ENCODE results near the gene VTI1A.

Gene VTI1A

DNA sequence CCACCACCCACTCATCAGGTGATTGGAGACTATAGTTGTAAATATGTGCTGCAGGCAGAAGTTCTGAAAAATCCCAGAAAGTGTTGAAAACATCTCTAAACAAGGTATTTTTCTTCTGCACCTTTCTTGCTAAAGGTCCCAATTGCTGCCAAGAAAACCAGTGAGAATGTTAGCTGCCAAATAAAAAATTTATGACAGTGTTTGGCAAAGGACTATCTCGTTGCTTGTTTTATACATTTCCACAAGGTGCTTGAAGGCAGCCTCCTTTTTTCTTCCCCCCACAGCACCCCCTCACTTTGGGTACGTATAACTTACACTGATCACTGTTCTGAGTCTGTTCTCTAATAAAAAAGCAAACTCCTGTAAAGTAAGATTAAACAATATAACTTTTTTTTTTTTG lies 344.4 kb downstream of the VTI1A start:
- FAIRE-seq, result no peak

- no peak for FAIRE-seq
Observed at GRCh38 chr10:112792487-112793201, 345.6 kb downstream of the VTI1A start.

GRCh38 chr10:112793202-112793921 lies 346.3 kb downstream of the VTI1A start:
- peak; percentile 81 for FAIRE-seq

DNA sequence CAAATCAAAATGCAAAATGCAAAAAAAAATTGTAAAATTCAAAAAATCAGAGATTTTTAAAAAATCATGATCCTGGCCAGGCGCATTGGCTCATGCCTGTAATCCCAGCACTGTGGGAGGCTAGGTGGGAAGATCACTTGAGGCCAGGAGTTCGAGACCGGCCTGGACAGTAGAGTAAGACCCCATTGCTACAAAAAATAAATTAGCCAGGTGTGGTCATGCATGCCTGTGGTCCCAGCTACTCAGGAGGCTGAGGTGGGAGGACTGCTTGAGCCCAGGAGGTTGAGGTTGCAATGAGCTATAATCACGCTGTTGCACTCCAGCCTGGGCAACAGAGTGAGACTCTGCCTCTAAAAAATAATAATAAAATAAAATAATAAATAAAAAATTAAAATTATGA lies 347.2 kb downstream of the VTI1A start:
- no peak for FAIRE-seq

- FAIRE-seq, result no peak
Observed at GRCh38 chr10:112795067-112795466, 348.1 kb downstream of the VTI1A start.

DNA sequence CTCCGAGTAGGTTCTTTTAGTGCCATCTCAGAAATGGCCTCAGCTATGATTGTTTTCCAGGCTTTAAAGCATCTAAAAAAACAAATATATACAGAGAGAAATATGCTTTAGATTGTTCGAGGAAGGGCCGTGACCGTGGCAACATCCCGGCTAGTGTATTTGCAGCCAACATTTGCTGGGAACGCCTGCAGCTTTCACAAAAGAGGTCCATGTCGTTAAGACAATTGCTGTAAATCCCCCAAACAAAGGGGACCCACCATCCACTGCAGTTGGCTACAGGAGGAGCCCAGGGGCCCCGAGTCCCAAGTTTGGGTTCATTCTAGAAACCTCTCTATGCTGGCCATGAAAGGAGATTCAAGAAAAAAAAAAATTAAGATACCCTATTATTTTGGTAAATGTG lies 350.2 kb downstream of the VTI1A start:
- FAIRE-seq, result no peak

DNA sequence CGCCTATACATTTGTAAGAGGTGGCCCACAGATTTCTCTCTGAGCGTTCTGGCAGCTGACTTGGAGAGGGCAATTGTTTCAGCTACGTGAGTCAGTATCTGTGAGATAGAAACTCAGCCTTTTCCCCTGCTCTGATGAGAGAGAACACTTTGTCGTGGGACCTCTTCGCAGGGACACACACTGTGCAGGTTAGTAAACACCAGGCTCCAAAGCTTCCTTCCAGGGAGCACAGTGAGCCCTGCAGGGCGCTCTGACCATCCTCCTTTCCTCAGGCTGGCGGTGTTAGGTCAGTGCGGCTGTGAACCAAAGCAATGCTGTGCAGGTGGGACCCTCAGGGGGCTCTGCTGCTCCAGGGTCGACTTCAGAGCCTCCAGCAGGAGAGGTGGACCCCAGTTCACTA lies 350.8 kb downstream of the VTI1A start:
- no peak for FAIRE-seq

DNA sequence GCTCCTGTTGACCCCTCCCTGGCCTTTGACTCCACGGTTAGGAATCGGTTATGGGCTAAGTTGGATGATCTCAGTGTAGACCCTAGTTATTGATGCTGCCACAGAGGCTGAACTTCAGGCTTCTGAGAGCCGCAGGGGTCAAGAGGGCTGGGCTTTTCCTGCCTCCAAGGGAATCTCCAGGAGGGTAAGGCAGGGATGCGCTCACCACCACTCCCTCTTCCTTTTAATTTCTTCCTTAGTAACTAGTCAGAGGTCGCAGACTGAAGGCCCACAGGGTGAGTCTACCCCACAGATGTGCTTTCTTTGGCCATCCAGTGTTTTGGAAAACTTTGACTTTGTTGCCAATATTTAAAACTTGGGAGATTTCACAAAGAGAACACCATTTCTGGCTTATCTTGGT lies 352.0 kb downstream of the VTI1A start:
- no peak for FAIRE-seq

DNA sequence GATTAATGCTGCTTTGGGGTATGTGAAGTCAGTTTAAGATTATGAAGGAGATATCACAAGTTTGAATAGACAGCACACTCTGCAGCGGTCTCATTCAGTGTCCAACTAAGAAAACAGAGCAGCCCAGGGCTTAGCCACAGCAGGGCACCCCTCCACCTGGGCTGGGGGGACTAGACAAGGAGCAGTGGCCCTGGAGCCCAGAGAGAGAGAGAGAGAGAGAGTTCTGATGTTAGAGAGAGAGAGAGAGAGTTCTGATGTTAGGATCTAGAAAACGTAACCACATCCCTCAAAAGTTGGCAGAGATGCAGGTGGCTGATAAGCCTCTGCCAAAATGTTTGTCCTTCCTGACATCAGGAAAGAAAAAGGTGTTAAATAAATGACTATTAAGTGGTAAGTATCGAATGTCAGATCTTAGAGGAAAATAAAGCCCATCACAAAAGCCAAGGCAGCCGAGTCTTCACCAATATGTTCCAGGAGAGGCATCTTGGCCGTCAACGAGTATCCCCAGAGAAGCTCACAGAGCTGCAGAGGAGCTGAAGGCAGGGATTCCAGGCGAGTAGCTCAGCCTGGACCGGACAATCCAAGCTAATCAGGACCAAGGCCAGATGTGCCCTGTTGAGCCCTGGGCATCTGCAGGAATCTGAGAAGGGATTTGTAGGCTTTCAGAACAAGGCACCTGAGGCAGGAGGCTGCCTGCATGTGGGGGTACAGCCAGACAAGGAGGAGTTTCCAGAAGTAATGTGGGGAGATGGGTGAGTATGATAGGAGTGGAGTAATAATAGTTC lies 352.9 kb downstream of the VTI1A start:
- no peak for FAIRE-seq

- no peak for FAIRE-seq
Observed at GRCh38 chr10:112801004-112801403, 354.0 kb downstream of the VTI1A start.

DNA sequence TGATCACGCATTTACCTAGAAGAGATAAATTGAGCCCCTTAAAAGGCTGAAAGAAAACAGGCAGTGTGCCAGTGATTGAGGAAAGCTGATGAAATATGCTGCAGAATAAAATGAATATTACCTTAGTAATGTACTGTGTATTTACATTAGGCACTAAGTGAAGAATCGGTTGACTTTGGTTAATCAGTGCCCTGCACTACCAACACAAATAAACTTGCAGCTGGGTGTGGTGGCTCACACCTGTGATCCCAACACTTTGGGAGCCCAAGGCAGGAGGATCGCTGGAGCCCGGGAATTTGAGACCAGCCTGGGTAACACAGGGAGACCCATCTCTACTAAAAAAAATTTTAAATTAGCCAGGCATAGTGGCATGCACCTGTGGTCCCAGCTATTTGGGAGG lies 354.7 kb downstream of the VTI1A start:
- FAIRE-seq, result no peak

DNA sequence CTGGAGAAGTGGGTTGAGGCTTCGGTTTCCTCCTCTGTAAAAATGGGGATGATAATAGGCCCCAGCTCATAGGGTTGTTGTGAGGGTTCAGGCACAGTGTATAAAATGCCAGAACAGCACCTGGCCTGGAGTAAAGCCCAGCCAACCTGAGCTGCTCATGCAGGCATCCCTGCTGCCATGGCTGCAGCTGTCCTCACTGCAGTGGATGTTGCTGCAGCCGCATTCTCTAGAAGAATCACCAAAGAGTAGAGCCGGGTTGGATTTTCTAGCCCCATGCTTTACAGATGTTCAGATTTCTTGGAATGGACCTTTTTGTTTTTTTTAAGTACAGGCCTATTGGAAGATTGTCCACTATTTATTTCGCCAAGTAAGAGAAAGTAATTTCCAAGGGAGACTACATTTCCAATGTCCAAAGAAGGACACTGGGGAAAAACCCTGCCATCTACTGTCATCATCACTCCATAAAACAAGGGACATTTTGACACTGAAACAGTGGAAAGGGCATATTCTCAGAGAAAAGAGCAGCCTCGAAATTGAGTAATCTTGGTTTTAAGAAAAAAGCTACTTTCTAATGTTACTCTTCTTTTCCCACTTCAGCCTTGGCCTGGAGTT lies 355.5 kb downstream of the VTI1A start:
- FAIRE-seq, result no peak

DNA sequence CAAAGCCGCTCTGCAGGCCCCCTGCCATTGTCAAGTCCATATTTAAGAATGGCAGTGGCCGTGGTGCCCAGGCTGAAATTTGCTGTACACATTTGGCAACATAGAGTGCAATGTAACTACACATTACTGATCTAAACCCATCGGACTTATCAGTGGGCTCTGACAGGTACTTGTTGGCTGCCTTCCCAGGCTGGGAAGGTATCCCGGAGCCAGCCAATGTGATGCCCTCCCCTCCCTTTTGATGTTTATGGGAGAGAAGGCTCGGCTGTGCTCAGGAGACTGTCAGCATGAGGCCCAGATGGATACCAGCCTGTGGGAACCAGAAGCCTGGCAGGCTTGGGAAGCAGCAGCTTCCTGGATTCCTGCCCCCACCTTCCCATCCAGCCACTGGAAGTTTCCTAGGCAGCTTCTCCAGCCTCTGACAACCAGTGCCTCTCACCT lies 357.0 kb downstream of the VTI1A start:
- FAIRE-seq, result no peak

DNA sequence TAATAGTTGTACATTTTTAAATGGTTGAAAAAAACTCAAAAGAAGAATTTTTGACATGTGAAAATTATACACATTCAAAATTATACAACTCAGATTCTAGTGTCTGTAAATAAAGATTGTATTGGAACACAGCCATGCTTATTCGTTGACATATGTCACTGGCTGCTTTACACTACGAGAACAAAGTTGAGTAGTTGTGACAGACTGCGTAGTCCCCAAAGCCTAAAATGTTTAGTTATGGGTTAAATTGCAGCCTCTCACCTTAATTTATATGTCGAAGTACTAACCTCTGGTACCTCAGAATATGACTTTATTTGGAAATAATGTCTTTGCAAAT lies 358.2 kb downstream of the VTI1A start:
- FAIRE-seq, result no peak

- FAIRE-seq, result no peak
Observed at GRCh38 chr10:112805701-112806100, 358.7 kb downstream of the VTI1A start.

DNA sequence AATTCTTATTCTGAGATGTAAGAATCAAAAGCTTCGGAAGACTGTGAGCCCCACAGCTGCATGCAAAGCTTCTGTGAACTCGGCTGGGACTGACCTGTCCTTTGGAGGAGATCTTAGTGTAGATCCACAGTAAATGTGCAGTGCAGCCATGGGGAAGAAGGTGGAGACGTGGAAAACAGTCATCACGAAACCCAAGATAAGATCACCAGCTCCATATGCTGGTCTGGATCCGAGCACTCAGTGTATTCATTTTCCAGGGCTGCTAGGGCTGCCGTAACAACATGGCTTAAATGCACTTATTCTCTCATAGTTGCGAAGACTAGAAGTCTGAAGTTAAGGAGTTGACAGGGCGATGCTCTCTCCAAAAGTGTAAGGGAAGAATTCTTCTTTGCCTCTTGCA lies 360.0 kb downstream of the VTI1A start:
- FAIRE-seq, result no peak

- no peak for FAIRE-seq
Observed at GRCh38 chr10:112809736-112810135, 362.7 kb downstream of the VTI1A start.

- FAIRE-seq, result no peak
Observed at GRCh38 chr10:112810711-112811151, 363.7 kb downstream of the VTI1A start.

GRCh38 chr10:112811741-112812551 lies 364.9 kb downstream of the VTI1A start:
- FAIRE-seq, result no peak

DNA sequence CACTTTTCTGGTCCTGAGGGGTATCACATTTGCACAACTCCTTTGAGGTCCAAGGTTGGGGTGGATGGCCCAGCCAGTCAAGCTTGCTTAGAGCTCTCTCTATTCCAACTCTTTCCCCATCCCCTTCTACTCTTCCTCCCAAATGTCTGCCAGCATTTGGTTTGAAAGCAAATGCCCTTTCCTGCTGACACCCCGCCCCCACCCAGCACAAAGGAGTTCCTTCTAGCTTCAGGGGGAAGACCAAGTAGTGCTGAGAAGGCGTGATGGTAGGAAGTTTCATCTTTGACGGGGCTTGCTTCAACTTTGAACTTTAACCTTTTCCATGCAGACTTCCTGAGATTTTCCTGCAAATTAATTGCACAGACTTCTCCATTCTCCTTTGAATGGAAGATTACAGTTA lies 365.6 kb downstream of the VTI1A start:
- FAIRE-seq, result no peak

GRCh38 chr10:112813866-112814591 lies 367.0 kb downstream of the VTI1A start:
- no peak for FAIRE-seq
